Measurements from ENCODE around the gene RBMS3. TPM values are rescaled to one million over a fixed set of nuclear protein-coding genes. Genes with fewer than 3 reads are reported as not detected.

RBMS3 gene
- total and polyA plus RNA-seq, 2 experiments from 2014 or later: 3.2 to 7.4 TPM

DNA sequence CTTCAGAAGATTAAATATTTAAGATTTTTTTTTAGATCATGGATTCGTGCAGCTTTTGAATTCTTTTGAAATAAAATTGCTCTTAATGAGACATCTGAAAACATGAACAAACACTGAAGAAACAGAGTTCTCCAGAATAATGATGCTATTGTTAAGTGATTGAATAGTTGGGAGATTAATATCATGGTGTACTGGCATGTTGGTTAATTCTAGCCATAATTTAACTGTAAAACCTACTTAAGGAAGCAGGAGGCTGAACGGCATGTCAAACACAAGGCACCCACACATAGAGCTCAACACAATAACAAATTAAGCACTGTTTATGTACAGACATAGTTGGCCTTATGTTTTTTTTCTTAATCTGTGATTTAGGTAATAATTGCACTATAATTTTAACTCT lies 185.6 kb downstream of the RBMS3 start (continued):
- TF ChIP-seq ZNF462 (CRISPR knock-in tag; IDR thresholded peaks at IDR 0.05): no peak
- no peak for TF ChIP-seq CREB1 (CRISPR knock-in tag; IDR thresholded peaks at IDR 0.05; ENCODE audit: low read depth)

GRCh38 chr3:29468187-29468586 lies 187.3 kb downstream of the RBMS3 start:
- Histone ChIP-seq H4K20me1 (replicated peaks; ENCODE audit: insufficient read depth) (no peaks in the 10 kb centered on the region), H3K4me3 (no peak overlapping the region), H3K36me3 (ENCODE audit: insufficient read depth) (no peaks in the 10 kb centered on the region), H3K4me1 (ENCODE audit: insufficient read depth) (peaks cover 21% of the 10 kb centered on the region), H3K79me2 (replicated peaks; ENCODE audit: insufficient read depth) (no peaks in the 10 kb centered on the region), H3K4me2 (no peak overlapping the region), H3K9me2 (ENCODE audit: insufficient read depth) (no peaks in the 10 kb centered on the region), H3K27ac (ENCODE audit: low read depth) (no peak overlapping the region), H3F3A (replicated peaks; ENCODE audit: low read depth) (no peaks in the 10 kb centered on the region), H3K27me3 (ENCODE audit: insufficient read depth) (no peaks in the 10 kb centered on the region), H2AFZ (no peak overlapping the region)
- no peak for ATAC-seq
- Mint-ChIP-seq H3K4me1 (peaks cover 25% of the 10 kb centered on the region), H3K27ac (no peak overlapping the region), H3K36me3 (ENCODE audit: low read depth) (peaks cover 12% of the 10 kb centered on the region), H3K9me3 (peaks cover 11% of the 10 kb centered on the region; the same call in 2 of the 3 replicates), H3K4me3 (no peak overlapping the region), H3K27me3 (ENCODE audit: insufficient read depth, low read depth, poor library complexity) (no peaks in the 10 kb centered on the region)
- TF ChIP-seq ZNF462 (CRISPR knock-in tag; IDR thresholded peaks at IDR 0.05) (no peak), ZNF331 (CRISPR knock-in tag; IDR thresholded peaks at IDR 0.05; ENCODE audit: low read depth) (no peak), ZNF114 (CRISPR knock-in tag; IDR thresholded peaks at IDR 0.05) (no peak), NANOG (IDR thresholded peaks at IDR 0.05; ENCODE audit: borderline replicate concordance) (no peak), EZH2 (IDR thresholded peaks at IDR 0.05; ENCODE audit: low read depth, unreplicated experiment) (no peak), ETS1 (IDR thresholded peaks at IDR 0.05) (no peak), CREB1 (CRISPR knock-in tag; IDR thresholded peaks at IDR 0.05; ENCODE audit: low read depth) (no peak)
- DNase-seq (ENCODE audit: low spot score): no peak
